CD4-positive, CD25-positive, alpha-beta regulatory T cell (primary cell): ENCODE results near the gene ERBB4. TPM values are rescaled to one million over a fixed set of nuclear protein-coding genes. Genes with fewer than 3 reads are reported as not detected.

Experiments used
- ATAC-seq, 2 donors: fragments of 150-1000 bp; cut with Tn5 transposase; one replicate each; pipeline ENCODE4 v1.10.0; 2021; ENCODE audit warnings: low read depth in 2 of 2, moderate number of reproducible peaks in 2 of 2, moderate library complexity in 1 of 2
- DNase-seq, 3 donors: peaks; one replicate each; pipeline versions ENCODE4 v3.0.0 to v3.0.0-alpha.2; 2012 to 2022; ENCODE audit warnings: mixed read lengths in 1 of 3
- H3K27ac ChIP-seq: one replicate; pipeline ENCODE4 v1.7.0; 2013; ENCODE audit warnings: mild to moderate bottlenecking, low read length; ENCODE audit not compliant: insufficient read depth, poor library complexity, severe bottlenecking
- H3K27me3 ChIP-seq: one replicate; pipeline ENCODE4 v1.7.0; 2013; ENCODE audit warnings: low read length; ENCODE audit not compliant: control insufficient read depth, insufficient read depth
- H3K36me3 ChIP-seq: one replicate; pipeline ENCODE4 v1.7.0; 2013; ENCODE audit warnings: mild to moderate bottlenecking, low read length, moderate library complexity; ENCODE audit not compliant: control insufficient read depth, insufficient read depth
- H3K4me1 ChIP-seq: 2 replicates; pipeline ENCODE4 v1.7.0; 2013; ENCODE audit warnings: mild to moderate bottlenecking, low read length; ENCODE audit not compliant: insufficient read depth, control insufficient read depth, poor library complexity, severe bottlenecking
- H3K4me3 ChIP-seq: one replicate; pipeline ENCODE4 v1.7.0; 2013; ENCODE audit warnings: low read depth, mild to moderate bottlenecking, low read length, moderate library complexity
- H3K9me3 ChIP-seq, 2 experiments: 1 replicate in 1 of 2; 2 replicates in 1 of 2; pipeline ENCODE4 v1.7.0; 2013; ENCODE audit warnings: low read length in 2 of 2, mild to moderate bottlenecking in 1 of 2, moderate library complexity in 1 of 2; ENCODE audit not compliant: control insufficient read depth in 2 of 2
- H3K27ac Mint-ChIP-seq, 3 donors: one replicate each; pipeline ENCODE4 v1.8.0; 2020 to 2022; ENCODE audit warnings: mild to moderate bottlenecking in 3 of 3, mixed read lengths in 3 of 3, moderate library complexity in 2 of 3
- H3K27me3 Mint-ChIP-seq: one replicate; pipeline ENCODE4 v1.8.0; 2022; ENCODE audit warnings: mild to moderate bottlenecking, mixed read lengths
- H3K36me3 Mint-ChIP-seq: one replicate; pipeline ENCODE4 v1.8.0; 2020; ENCODE audit warnings: mixed read lengths
- H3K4me1 Mint-ChIP-seq, 4 donors: one replicate each; pipeline ENCODE4 v1.8.0; 2020 to 2022; ENCODE audit warnings: mixed read lengths in 4 of 4, mild to moderate bottlenecking in 1 of 4
- H3K4me3 Mint-ChIP-seq, 4 donors: one replicate each; pipeline ENCODE4 v1.8.0; 2020 to 2022; ENCODE audit warnings: mild to moderate bottlenecking in 4 of 4, mixed read lengths in 4 of 4, moderate library complexity in 3 of 4
- H3K9me3 Mint-ChIP-seq, 7 donors: one replicate each; pipeline ENCODE4 v1.8.0; 2020 to 2022; ENCODE audit warnings: mixed read lengths in 7 of 7, mild to moderate bottlenecking in 3 of 7, moderate library complexity in 2 of 7
- polyA plus RNA-seq, 4 donors: library from polyadenylated mRNA; unstranded; fragments of 300-500 nt; fragmentation: Illumina TruSeq; gene quantifications; one replicate each; pipeline ENCODE4 v1.2.3, GENCODE V29; 2021
- total RNA-seq: library from RNA; stranded (reverse); gene quantifications from one replicate; pipeline ENCODE4 v1.2.3, GENCODE V29; 2022

The ERBB4 gene
- total and polyA plus RNA-seq, 5 donors from 2014 or later, result not detected

GRCh38 chr2:212228743-212229171 is 309.8 kb downstream of the ERBB4 start:
- H3K9me3 ChIP-seq, result no peaks in the 10 kb centered on the region
- no peak overlapping the region for H3K27ac ChIP-seq
- no peak overlapping the region for H3K4me3 Mint-ChIP-seq
- no peaks in the 10 kb centered on the region for H3K4me1 ChIP-seq
- no peak for DNase-seq
- ATAC-seq, result no peak
- H3K36me3 Mint-ChIP-seq, result no peaks in the 10 kb centered on the region
- H3K27me3 Mint-ChIP-seq, result peaks cover 4% of the 10 kb centered on the region
- no peaks in the 10 kb centered on the region for H3K27me3 ChIP-seq
- H3K9me3 Mint-ChIP-seq, result peaks cover 0 to 11% (median 0%) of the 10 kb centered on the region in 7 donors
- H3K27ac Mint-ChIP-seq, result no peak overlapping the region
- no peaks in the 10 kb centered on the region for H3K36me3 ChIP-seq
- H3K4me3 ChIP-seq, result no peak overlapping the region
- H3K4me1 Mint-ChIP-seq, result no peaks in the 10 kb centered on the region

GRCh38 chr2:212227755-212228154 is 310.8 kb downstream of the ERBB4 start:
- Histone ChIP-seq H3K4me1 (no peaks in the 10 kb centered on the region), H3K9me3 (no peaks in the 10 kb centered on the region), H3K4me3 (no peak overlapping the region), H3K27me3 (no peaks in the 10 kb centered on the region), H3K27ac (no peak overlapping the region), H3K36me3 (no peaks in the 10 kb centered on the region)
- DNase-seq (no peak), ATAC-seq (no peak)
- Mint-ChIP-seq H3K36me3 (no peaks in the 10 kb centered on the region), H3K27me3 (peaks cover 4% of the 10 kb centered on the region), H3K4me3 (no peak overlapping the region), H3K27ac (no peak overlapping the region), H3K9me3 (peaks cover 0 to 11% (median 0%) of the 10 kb centered on the region in 7 donors), H3K4me1 (no peaks in the 10 kb centered on the region)

- Histone ChIP-seq H3K27me3 (no peaks in the 10 kb centered on the region), H3K4me3 (no peak overlapping the region), H3K9me3 (no peaks in the 10 kb centered on the region), H3K36me3 (no peaks in the 10 kb centered on the region), H3K27ac (no peak overlapping the region), H3K4me1 (no peaks in the 10 kb centered on the region)
- no peak for ATAC-seq
- DNase-seq, result no peak
- Mint-ChIP-seq H3K27me3 (peaks cover 4% of the 10 kb centered on the region), H3K9me3 (peaks cover 0 to 11% (median 0%) of the 10 kb centered on the region in 7 donors), H3K4me3 (no peak overlapping the region), H3K4me1 (no peaks in the 10 kb centered on the region), H3K27ac (no peak overlapping the region), H3K36me3 (no peaks in the 10 kb centered on the region)
Observed at GRCh38 chr2:212226114-212226513, 312.5 kb downstream of the ERBB4 start.

- Mint-ChIP-seq H3K27ac (no peak overlapping the region), H3K27me3 (peaks cover under 1% of the 10 kb centered on the region), H3K36me3 (no peaks in the 10 kb centered on the region), H3K4me3 (no peak overlapping the region), H3K4me1 (no peaks in the 10 kb centered on the region), H3K9me3 (peaks cover 0 to 1% (median 0%) of the 10 kb centered on the region in 7 donors)
- Histone ChIP-seq H3K36me3 (no peaks in the 10 kb centered on the region), H3K27me3 (no peaks in the 10 kb centered on the region), H3K27ac (no peak overlapping the region), H3K4me1 (no peaks in the 10 kb centered on the region), H3K4me3 (no peak overlapping the region), H3K9me3 (no peaks in the 10 kb centered on the region)
- no peak for ATAC-seq
- DNase-seq, result no peak
Observed at GRCh38 chr2:212223696-212224095, 314.9 kb downstream of the ERBB4 start.

- ATAC-seq, result no peak
- H3K27ac ChIP-seq, result no peak overlapping the region
- H3K27ac Mint-ChIP-seq, result no peak overlapping the region
- no peaks in the 10 kb centered on the region for H3K4me1 Mint-ChIP-seq
- H3K36me3 Mint-ChIP-seq, result no peaks in the 10 kb centered on the region
- no peaks in the 10 kb centered on the region for H3K4me1 ChIP-seq
- H3K27me3 Mint-ChIP-seq, result no peaks in the 10 kb centered on the region
- no peaks in the 10 kb centered on the region for H3K36me3 ChIP-seq
- no peak for DNase-seq
- no peak overlapping the region for H3K4me3 ChIP-seq
- H3K9me3 ChIP-seq, result no peaks in the 10 kb centered on the region
- H3K27me3 ChIP-seq, result no peaks in the 10 kb centered on the region
- H3K4me3 Mint-ChIP-seq, result no peak overlapping the region
- H3K9me3 Mint-ChIP-seq, result peaks cover 0 to 15% (median 4%) of the 10 kb centered on the region in 7 donors
Observed at GRCh38 chr2:212213191-212213590, 325.4 kb downstream of the ERBB4 start.

GRCh38 chr2:212208467-212208866 is 330.1 kb downstream of the ERBB4 start:
- DNase-seq (no peak), ATAC-seq (no peak)
- H3K27ac ChIP-seq, result no peak overlapping the region
- H3K27me3 ChIP-seq, result no peaks in the 10 kb centered on the region
- no peak overlapping the region for H3K4me3 ChIP-seq
- H3K27me3 Mint-ChIP-seq, result no peaks in the 10 kb centered on the region
- no peaks in the 10 kb centered on the region for H3K9me3 ChIP-seq
- no peaks in the 10 kb centered on the region for H3K36me3 Mint-ChIP-seq
- no peaks in the 10 kb centered on the region for H3K36me3 ChIP-seq
- peaks cover 0 to 12% (median 4%) of the 10 kb centered on the region in 7 donors for H3K9me3 Mint-ChIP-seq
- H3K4me1 Mint-ChIP-seq, result no peaks in the 10 kb centered on the region
- no peaks in the 10 kb centered on the region for H3K4me1 ChIP-seq
- no peak overlapping the region for H3K27ac Mint-ChIP-seq
- H3K4me3 Mint-ChIP-seq, result no peak overlapping the region

GRCh38 chr2:212197776-212198175 is 340.8 kb downstream of the ERBB4 start:
- no peak overlapping the region for H3K27ac Mint-ChIP-seq

GRCh38 chr2:212195626-212196025 is 343.0 kb downstream of the ERBB4 start:
- H3K27ac Mint-ChIP-seq, result no peak overlapping the region
- no peaks in the 10 kb centered on the region for H3K27me3 Mint-ChIP-seq

More at GRCh38 chr2:212197776-212198175, 340.8 kb downstream of the ERBB4 start:
- no peaks in the 10 kb centered on the region for H3K36me3 ChIP-seq
- DNase-seq (no peak), ATAC-seq (no peak)
- Mint-ChIP-seq H3K9me3 (peaks cover 0 to 4% (median 0%) of the 10 kb centered on the region in 7 donors), H3K4me3 (no peak overlapping the region), H3K4me1 (no peaks in the 10 kb centered on the region), H3K36me3 (no peaks in the 10 kb centered on the region), H3K27me3 (no peaks in the 10 kb centered on the region)
- no peak overlapping the region for H3K27ac ChIP-seq
- H3K4me3 ChIP-seq, result no peak overlapping the region
- H3K4me1 ChIP-seq, result no peaks in the 10 kb centered on the region
- no peaks in the 10 kb centered on the region for H3K27me3 ChIP-seq
- H3K9me3 ChIP-seq, result no peaks in the 10 kb centered on the region

More at GRCh38 chr2:212195626-212196025, 343.0 kb downstream of the ERBB4 start:
- DNase-seq, result no peak
- no peaks in the 10 kb centered on the region for H3K4me1 Mint-ChIP-seq
- H3K9me3 ChIP-seq, result no peaks in the 10 kb centered on the region
- no peaks in the 10 kb centered on the region for H3K27me3 ChIP-seq
- H3K27ac ChIP-seq, result no peak overlapping the region
- H3K4me3 Mint-ChIP-seq, result no peak overlapping the region
- no peaks in the 10 kb centered on the region for H3K4me1 ChIP-seq
- no peak for ATAC-seq
- no peak overlapping the region for H3K4me3 ChIP-seq
- H3K36me3 ChIP-seq, result no peaks in the 10 kb centered on the region
- H3K36me3 Mint-ChIP-seq, result no peaks in the 10 kb centered on the region
- peaks cover 0 to 4% (median 0%) of the 10 kb centered on the region in 7 donors for H3K9me3 Mint-ChIP-seq
